RWPE2 (cell line): Measurements from ENCODE around the gene DOHH.

ENCODE experiments used
- ATAC-seq: fragments of 200-7000 bp; cut with Tn5 transposase; 3 replicates; pipeline ENCODE4 v1.9.1; 2021; ENCODE audit warnings: low read depth
- DNase-seq: peaks from one replicate; pipeline ENCODE4 v3.0.0-alpha.2; 2020; ENCODE audit warnings: low spot score
- H3K27ac ChIP-seq: fragments of 450-650 bp; 2 replicates; pipeline ENCODE4 v1.5.1; 2017; ENCODE audit warnings: mild to moderate bottlenecking; ENCODE audit not compliant: poor library complexity, severe bottlenecking
- H3K27me3 ChIP-seq: fragments of 250-450 bp; sonication (Bioruptor Pico); 2 replicates; pipeline ENCODE4 v1.5.1; 2021; ENCODE audit warnings: mild to moderate bottlenecking, moderate library complexity; ENCODE audit not compliant: insufficient read depth, poor library complexity, severe bottlenecking
- H3K36me3 ChIP-seq: fragments of 250-450 bp; sonication (Bioruptor Pico); 2 replicates; pipeline ENCODE4 v1.5.1; 2020; ENCODE audit warnings: low read depth, mild to moderate bottlenecking, moderate library complexity
- H3K4me1 ChIP-seq: fragments of 250-450 bp; sonication (Bioruptor Pico); 2 replicates; pipeline ENCODE4 v1.5.1; 2021; ENCODE audit warnings: mild to moderate bottlenecking, moderate library complexity; ENCODE audit not compliant: insufficient read depth, poor library complexity, severe bottlenecking
- H3K4me3 ChIP-seq: fragments of 250-450 bp; sonication (Bioruptor Pico); 2 replicates; pipeline ENCODE4 v1.5.1; 2021; ENCODE audit warnings: mild to moderate bottlenecking, moderate library complexity; ENCODE audit not compliant: severe bottlenecking
- H3K9me3 ChIP-seq: fragments of 250-450 bp; sonication (Bioruptor Pico); 2 replicates; pipeline ENCODE4 v1.5.1; 2021; ENCODE audit warnings: mild to moderate bottlenecking, moderate library complexity; ENCODE audit not compliant: severe bottlenecking
- TF ChIP-seq, protein P1 (sequence below): fragments of 450-650 bp; IDR thresholded peaks from one replicate; pipeline ENCODE4 v1.5.1; 2017; ENCODE audit warnings: mild to moderate bottlenecking, moderate library complexity; ENCODE audit not compliant: poor library complexity, severe bottlenecking

Gene DOHH

DNA sequence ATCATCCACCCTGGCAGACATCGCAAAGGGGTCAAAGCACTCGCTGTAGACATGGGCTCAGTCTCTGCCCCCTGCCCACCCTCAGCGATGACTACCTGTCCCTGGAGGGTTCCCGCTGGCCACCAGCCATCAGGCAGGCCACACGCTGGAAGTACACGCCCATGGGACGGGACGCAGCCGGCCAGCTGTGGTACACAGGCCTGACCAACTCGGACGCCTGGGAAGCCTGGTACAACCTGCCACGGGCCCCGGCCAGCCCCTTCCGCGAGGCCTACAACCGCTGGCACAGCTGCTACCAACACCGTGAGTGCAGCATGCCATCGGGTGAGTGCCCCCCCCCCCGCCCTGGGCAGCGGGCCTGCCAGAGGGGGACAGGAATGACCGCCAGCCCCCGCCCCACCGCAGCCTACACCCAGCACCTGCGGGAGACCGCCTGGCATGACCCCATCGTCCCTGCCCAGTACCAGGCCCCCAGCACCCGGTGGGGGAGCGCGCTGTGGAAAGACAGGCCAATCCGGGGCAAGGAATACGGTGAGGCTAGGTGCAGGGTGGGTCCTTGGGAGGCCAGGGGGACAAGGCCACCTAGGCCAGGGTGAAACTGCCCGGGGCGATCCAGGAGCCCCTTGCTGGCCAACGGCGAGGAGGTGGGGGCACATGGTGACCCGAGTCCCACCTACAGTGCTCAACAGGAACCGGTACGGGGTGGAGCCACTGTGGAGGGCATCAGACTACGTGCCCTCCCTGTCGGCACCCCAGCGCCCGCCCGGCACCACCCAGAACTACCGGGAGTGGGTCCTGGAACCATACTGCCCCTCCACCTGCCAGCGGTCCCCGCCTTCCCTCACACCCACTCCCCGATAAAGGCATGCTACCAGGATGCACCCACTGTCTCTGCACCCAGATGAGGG lies 42.9 kb upstream of the DOHH start:
- Histone ChIP-seq H3K4me3 (no peak overlapping the region), H3K36me3 (peaks cover 16% of the 10 kb centered on the region), H3K9me3 (no peaks in the 10 kb centered on the region), H3K4me1 (no peaks in the 10 kb centered on the region), H3K27ac (no peak overlapping the region), H3K27me3 (no peaks in the 10 kb centered on the region)
- no peak for ATAC-seq
- TF ChIP-seq, protein P1, sequence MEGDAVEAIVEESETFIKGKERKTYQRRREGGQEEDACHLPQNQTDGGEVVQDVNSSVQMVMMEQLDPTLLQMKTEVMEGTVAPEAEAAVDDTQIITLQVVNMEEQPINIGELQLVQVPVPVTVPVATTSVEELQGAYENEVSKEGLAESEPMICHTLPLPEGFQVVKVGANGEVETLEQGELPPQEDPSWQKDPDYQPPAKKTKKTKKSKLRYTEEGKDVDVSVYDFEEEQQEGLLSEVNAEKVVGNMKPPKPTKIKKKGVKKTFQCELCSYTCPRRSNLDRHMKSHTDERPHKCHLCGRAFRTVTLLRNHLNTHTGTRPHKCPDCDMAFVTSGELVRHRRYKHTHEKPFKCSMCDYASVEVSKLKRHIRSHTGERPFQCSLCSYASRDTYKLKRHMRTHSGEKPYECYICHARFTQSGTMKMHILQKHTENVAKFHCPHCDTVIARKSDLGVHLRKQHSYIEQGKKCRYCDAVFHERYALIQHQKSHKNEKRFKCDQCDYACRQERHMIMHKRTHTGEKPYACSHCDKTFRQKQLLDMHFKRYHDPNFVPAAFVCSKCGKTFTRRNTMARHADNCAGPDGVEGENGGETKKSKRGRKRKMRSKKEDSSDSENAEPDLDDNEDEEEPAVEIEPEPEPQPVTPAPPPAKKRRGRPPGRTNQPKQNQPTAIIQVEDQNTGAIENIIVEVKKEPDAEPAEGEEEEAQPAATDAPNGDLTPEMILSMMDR: no peak
- no peak for DNase-seq

DNA sequence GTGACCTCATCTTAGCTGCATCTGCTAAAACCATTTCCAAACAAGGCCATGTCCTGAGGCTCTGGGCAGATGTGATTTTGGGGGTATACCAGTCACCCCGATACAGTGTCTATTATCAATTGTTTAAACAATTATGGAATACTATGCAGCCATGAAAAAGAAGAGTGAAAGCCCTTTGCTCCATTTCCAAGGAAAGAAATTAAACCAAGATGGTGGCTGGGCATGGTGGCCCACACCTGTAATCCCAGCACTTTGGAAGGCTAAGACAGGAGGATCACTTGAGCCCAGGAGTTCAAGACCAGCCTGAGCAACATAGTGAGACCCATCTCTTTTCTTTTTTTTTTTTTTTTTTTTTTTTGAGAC lies 39.3 kb upstream of the DOHH start:
- peaks cover 19% of the 10 kb centered on the region for H3K36me3 ChIP-seq
- H3K4me3 ChIP-seq: no peak overlapping the region
- DNase-seq (no peak), ATAC-seq (no peak)
- TF ChIP-seq, protein P1: no peak
- H3K27ac ChIP-seq: no peak overlapping the region
- no peaks in the 10 kb centered on the region for H3K4me1 ChIP-seq
- H3K9me3 ChIP-seq: no peaks in the 10 kb centered on the region
- no peaks in the 10 kb centered on the region for H3K27me3 ChIP-seq

DNA sequence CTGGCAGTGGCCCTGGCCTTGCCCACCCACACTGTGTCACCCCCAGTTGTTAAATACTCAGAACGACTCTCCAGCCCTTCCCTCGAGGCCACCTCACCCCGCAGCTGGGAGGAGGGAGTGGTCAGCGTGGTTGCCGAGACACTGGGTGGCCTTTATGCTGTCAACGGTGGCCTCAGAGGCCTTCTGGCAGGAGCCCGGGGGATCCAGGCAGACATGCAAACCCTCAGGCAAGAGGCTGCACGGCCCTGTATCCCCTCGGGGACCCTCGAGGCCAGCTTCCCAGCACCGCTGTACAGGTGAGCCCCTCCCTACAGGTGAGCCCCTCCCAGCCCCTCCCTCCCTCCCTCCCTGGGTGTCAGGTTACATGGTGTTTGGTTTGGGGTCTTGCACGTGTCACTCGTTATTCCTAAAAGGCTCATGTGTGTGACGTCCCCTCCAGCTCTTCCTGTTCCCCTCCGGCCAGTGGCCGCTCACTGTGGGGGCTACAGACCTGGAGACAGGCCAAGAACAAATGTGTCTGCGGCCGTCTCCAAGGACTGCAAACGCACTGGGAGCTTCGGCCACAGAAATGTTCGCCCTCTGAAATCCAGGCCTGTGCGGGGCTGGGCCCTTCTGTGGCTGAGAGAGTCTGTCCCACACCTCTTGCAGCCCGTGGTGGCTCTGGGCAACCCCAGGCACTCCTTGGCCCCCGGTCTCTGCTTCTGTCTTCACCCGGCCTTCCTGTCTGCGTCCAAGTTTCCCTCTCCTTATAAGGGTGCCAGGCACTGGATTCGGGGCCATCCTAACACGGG lies 38.7 kb upstream of the DOHH start, which contains the start of gene TEKTIP1:
TEKTIP1 (plus strand) TSS at position 210 of the 791 bp plus-strand sequence; CDS start at position 214, 4 bp downstream.
- Histone ChIP-seq H3K36me3 (peaks cover 17% of the 10 kb centered on the region), H3K27ac (no peak within 1 kb of the TSS)

DNA sequence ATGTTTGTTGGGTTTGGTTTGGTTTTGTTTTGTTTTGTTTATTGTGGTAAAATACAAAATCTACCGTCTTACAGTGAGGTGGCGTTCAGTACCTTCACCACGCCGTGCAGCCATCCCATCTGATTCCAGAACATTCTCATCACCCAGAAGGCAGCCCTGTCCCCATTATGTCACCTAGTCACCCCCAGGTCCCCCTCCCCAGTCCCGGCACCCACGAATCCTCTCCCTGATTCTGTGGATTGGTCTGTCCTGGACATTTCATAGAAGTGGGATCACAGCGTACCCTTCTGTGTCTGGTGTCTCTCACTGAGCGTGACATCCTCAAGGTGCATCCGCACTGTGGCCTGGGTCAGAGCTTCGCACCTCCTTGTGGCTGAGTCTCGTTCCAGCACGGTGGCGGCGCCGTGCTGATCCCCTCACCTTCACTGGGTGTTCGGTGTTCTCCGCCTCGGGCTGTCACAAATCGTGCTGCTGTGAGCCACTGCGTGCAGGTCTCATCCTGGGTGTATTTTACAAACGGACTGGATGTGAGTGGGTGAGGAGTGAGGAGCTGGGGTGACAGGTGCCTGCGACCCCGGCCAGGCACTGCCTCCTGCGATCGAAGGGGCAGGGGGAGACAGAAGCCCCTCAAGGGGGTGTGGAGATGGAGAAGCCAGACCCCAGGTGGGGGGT lies 37.9 kb upstream of the DOHH start:
- TF ChIP-seq, protein P1: no peak
- DNase-seq (no peak), ATAC-seq (no peak; the same call in 2 of the 3 replicates)
- Histone ChIP-seq H3K27me3 (no peaks in the 10 kb centered on the region), H3K36me3 (peaks cover 21% of the 10 kb centered on the region), H3K27ac (no peak overlapping the region), H3K9me3 (no peaks in the 10 kb centered on the region), H3K4me1 (no peaks in the 10 kb centered on the region), H3K4me3 (no peak overlapping the region)

More for the DNA sequence above, 38.7 kb upstream of the DOHH start, which contains the start of gene TEKTIP1:
- H3K4me3 ChIP-seq: no peak within 1 kb of the TSS
- TF ChIP-seq, protein P1: no peak
- DNase-seq (no peak), ATAC-seq (no peak)
- no peaks in the 10 kb centered on the region for H3K4me1 ChIP-seq
- no peaks in the 10 kb centered on the region for H3K27me3 ChIP-seq
- H3K9me3 ChIP-seq: no peaks in the 10 kb centered on the region
